DMS153 (cell line): ENCODE results near the gene ZNF184.
"Not testable (repeated sequence)": the region's sequence is repeated elsewhere in the genome, so short reads cannot be mapped to it uniquely, and the experiment has no call there.

Experiments used
- DNase-seq: peaks from one replicate; lab custom pipeline; 2025; lab: John Stamatoyannopoulos, UW

The ZNF184 gene

DNA sequence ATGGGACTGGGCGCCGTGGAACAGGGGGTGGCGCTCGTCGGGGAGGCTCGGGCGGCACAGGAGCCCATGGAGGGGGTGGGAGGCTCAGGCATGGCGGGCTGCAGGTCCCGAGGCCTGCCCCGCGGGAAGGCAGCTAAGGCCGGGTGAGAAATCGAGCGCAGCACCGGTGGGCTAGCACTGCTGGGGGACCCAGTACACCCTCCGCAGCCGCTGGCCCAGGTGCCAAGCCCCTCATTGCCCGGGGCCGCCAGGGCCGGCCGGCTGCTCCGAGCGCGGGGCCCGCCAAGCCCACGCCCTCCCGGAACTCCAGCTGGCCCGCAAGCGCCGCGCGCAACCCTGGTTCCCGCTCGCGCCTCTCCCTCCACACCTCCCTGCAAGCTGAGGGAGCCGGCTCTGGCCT lies 48.1 kb downstream of the ZNF184 start:
- not testable (repeated sequence) for DNase-seq

DNA sequence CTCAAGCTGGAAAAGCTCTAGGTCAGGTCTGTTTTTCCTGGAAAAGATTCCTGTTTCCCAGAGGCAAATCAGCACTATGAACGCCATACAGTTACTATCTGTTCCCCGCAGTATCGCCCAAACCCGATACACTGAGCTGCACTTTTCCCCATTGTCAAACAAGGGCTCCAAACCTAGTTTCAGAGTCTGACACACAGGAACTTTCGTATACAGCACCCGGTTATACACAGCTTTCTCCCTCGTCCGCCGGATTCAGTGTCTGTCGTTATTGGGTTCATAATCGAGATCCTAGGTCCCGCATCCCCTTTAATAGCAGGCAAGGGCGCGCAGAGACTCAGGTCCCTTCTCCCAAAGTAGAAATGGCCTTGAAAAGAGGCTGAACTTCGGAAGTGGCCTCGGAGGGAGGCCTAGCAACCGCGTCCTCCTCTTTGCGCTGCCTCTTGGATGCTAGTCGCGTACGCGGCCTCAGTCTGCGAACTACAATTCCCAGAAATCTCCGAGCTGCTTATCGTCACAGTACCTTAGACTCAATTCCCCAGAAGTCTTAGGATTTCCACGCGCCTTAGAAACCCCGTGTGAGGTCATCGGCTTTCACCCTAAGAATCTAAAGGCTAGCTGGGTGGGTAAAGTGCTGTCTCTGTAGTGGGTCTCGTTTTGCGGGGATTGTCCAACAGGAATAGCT lies 50.1 kb downstream of the ZNF184 start:
- no peak for DNase-seq

- DNase-seq: no peak
Measured at GRCh38 chr6:27419363-27419762, 53.5 kb downstream of the ZNF184 start.

GRCh38 chr6:27415898-27416297 lies 57.0 kb downstream of the ZNF184 start:
- DNase-seq: no peak

DNA sequence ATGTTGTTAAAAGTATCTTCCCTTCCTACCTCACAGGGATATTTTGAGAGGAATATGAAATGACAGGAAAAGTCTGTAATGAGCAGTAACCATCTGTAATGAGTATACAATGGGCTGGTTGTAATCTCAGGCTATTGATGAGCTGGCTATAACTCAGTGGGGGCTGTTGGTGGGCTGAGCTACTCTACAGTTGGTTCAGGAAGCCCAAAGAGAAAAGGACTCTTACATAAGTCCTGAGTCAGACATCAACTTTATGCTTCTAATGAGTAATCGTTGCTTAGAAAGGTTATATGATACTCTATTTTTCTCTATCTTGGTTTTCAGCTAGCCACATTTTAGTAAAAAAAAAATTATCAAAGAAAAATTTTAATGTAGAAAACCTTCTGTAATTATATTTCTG lies 57.9 kb downstream of the ZNF184 start:
- no peak for DNase-seq

DNA sequence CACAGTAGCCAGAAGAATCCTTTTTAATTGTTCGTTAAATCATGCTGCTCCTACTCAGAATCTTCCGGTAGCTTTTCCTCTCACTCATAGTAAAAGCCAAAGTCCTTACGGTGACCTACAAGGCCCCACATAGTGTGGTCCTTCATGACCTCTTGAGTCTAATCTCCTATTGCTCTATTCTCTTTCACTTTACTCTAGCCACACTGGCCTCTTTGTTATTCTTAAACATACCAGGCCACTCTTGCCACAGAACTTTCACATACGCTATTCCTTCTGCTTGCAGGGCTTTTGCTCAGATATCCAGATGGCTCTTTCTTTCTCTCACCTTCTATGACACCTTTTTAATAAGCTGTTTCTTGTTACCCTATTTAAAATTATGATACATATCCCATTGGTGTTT lies 58.6 kb downstream of the ZNF184 start:
- no peak for DNase-seq

DNA sequence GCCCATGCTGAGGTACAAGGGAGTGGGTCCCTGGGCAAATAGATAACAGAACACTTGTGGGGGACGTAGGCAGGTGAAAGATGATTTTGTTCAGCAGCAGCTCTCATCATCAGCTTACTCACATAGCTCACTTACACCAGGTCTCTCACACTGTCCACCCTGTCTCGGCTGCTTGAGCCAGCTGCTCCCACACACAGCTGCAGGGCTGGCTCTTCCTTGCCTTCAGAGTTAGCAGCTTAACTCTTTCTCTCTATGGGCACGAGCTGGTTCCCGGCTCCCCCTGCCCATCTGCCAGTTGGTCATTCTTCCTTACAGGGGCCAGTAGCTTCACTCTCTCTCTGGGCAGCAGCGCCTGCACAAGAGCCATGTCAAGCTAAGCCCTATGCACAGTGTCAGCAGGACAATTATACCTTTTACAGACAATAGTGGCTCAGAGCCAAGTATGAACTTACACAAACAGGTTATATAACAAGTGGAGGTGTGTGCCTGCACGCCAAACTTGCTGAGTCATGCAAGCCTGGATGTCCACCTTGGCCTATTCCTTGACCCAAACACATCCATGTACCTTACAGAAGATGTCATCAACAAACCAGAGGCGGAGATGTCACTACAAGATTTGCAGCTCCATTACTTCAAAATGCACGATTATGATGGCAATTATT lies 65.6 kb downstream of the ZNF184 start:
- DNase-seq: no peak

DNA sequence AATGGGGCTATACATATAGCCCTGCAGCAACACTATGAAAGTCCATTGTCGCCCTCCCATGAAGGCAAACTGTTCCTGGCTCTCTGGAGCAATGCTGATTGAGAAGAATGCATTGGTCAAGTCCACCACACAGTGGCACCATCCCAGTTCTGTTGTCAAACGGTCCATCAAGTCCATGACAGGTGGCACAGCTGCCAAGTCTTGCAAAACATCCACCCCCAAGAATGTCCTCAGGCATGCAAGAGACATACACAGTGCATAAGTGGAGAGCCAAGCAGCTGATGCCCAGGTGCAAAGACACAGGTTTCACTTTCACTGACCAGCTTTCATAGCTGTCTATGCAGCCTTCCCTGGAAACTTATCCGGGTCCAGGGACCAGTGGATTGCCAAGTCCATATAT lies 66.8 kb downstream of the ZNF184 start:
- no peak for DNase-seq

GRCh38 chr6:27400877-27401642 lies 71.8 kb downstream of the ZNF184 start:
- DNase-seq: no peak
